Measurements from ENCODE around the gene NLRP4. TPM values are rescaled to one million over a fixed set of nuclear protein-coding genes. Genes with fewer than 3 reads are reported as not detected.

Gene NLRP4
- total RNA-seq, 1 donor from 2014 or later = not detected

- H3K4me3 ChIP-seq = no peak overlapping the region
- H3K36me3 ChIP-seq = no peaks in the 10 kb centered on the region
- intact Hi-C loops (cut with DNase I) = no loop called here
These were observed 22.1 kb downstream of the NLRP4 start for GRCh38 chr19:55858401-55858800.

GRCh38 chr19:55858969-55859368 is 22.6 kb downstream of the NLRP4 start:
- H3K9me3 ChIP-seq = no peaks in the 10 kb centered on the region
- ATAC-seq (no peak), DNase-seq (no peak)
- no peak overlapping the region for H3K27ac ChIP-seq
- no peaks in the 10 kb centered on the region for H3K27me3 ChIP-seq (ENCODE audit: low read depth)
- no peak for TF ChIP-seq CTCF (IDR thresholded peaks at IDR 0.05)
- no peaks in the 10 kb centered on the region for H3K36me3 ChIP-seq
- intact Hi-C loops (cut with DNase I) = no loop called here
- no peak overlapping the region for H3K4me3 ChIP-seq
- H3K4me1 ChIP-seq = no peaks in the 10 kb centered on the region

More at GRCh38 chr19:55858401-55858800, 22.1 kb downstream of the NLRP4 start:
- no peaks in the 10 kb centered on the region for H3K4me1 ChIP-seq
- TF ChIP-seq CTCF (IDR thresholded peaks at IDR 0.05) = no peak
- ATAC-seq (no peak), DNase-seq (no peak)
- no peaks in the 10 kb centered on the region for H3K9me3 ChIP-seq
- H3K27me3 ChIP-seq (ENCODE audit: low read depth) = no peaks in the 10 kb centered on the region
- H3K27ac ChIP-seq = no peak overlapping the region

- no peak for TF ChIP-seq CTCF (IDR thresholded peaks at IDR 0.05)
- Histone ChIP-seq H3K4me3 (no peak overlapping the region), H3K27ac (no peak overlapping the region), H3K36me3 (no peaks in the 10 kb centered on the region), H3K4me1 (no peaks in the 10 kb centered on the region), H3K27me3 (ENCODE audit: low read depth) (peaks cover 18% of the 10 kb centered on the region), H3K9me3 (no peaks in the 10 kb centered on the region)
- ATAC-seq (no peak), DNase-seq (no peak)
- intact Hi-C loops (cut with DNase I) = no loop called here
These were observed 30.2 kb downstream of the NLRP4 start for GRCh38 chr19:55866521-55866920.

GRCh38 chr19:55867101-55867500 is 30.8 kb downstream of the NLRP4 start:
- no peaks in the 10 kb centered on the region for H3K4me1 ChIP-seq
- intact Hi-C loops (cut with DNase I) = no loop called here
- no peak overlapping the region for H3K27ac ChIP-seq
- no peak overlapping the region for H3K4me3 ChIP-seq
- H3K9me3 ChIP-seq = no peaks in the 10 kb centered on the region
- no peak for ATAC-seq
- no peak for TF ChIP-seq CTCF (IDR thresholded peaks at IDR 0.05)
- peaks cover 18% of the 10 kb centered on the region for H3K27me3 ChIP-seq (ENCODE audit: low read depth)
- no peak for DNase-seq
- no peaks in the 10 kb centered on the region for H3K36me3 ChIP-seq

- TF ChIP-seq CTCF (IDR thresholded peaks at IDR 0.05) = no peak
- DNase-seq (no peak), ATAC-seq (no peak)
- Histone ChIP-seq H3K27ac (no peak overlapping the region), H3K4me1 (no peaks in the 10 kb centered on the region), H3K9me3 (no peaks in the 10 kb centered on the region), H3K27me3 (ENCODE audit: low read depth) (peaks cover 18% of the 10 kb centered on the region), H3K36me3 (no peaks in the 10 kb centered on the region), H3K4me3 (no peak overlapping the region)
- intact Hi-C loops (cut with DNase I) = no loop called here
These were observed 34.4 kb downstream of the NLRP4 start for GRCh38 chr19:55870736-55871135.

- intact Hi-C loops (cut with DNase I) = no loop called here
- Histone ChIP-seq H3K4me1 (no peaks in the 10 kb centered on the region), H3K27ac (no peak overlapping the region), H3K9me3 (no peaks in the 10 kb centered on the region), H3K4me3 (no peak overlapping the region), H3K36me3 (no peaks in the 10 kb centered on the region), H3K27me3 (ENCODE audit: low read depth) (no peaks in the 10 kb centered on the region)
- no peak for TF ChIP-seq CTCF (IDR thresholded peaks at IDR 0.05)
- ATAC-seq (no peak), DNase-seq (no peak)
These were observed 40.9 kb downstream of the NLRP4 start for GRCh38 chr19:55877211-55877610.
